C4-2B (cell line): ENCODE measurements around the gene SLC7A9.

Source experiments
- H3K27ac ChIP-seq: fragments of 450-650 bp; 2 replicates; pipeline ENCODE4 v1.5.1; 2017
- CTCF ChIP-seq: fragments of 450-650 bp; conservative IDR thresholded peaks from 2 replicates; pipeline ENCODE4 v1.5.1; 2017; ENCODE audit warnings: mild to moderate bottlenecking
- ZFX ChIP-seq: fragments of 450-650 bp; IDR thresholded peaks from 2 replicates; pipeline ENCODE4 v1.6.1; 2017

The SLC7A9 gene

GRCh38 chr19:32819419-32820400 is 49.9 kb downstream of the SLC7A9 start:
- H3K27ac ChIP-seq = no peak overlapping the region
- TF ChIP-seq CTCF = no peak
- no peak for TF ChIP-seq ZFX

GRCh38 chr19:32818536-32818935 is 51.0 kb downstream of the SLC7A9 start:
- H3K27ac ChIP-seq = no peak overlapping the region
- no peak for TF ChIP-seq ZFX
- no peak for TF ChIP-seq CTCF

GRCh38 chr19:32817569-32818476 is 51.7 kb downstream of the SLC7A9 start:
- TF ChIP-seq ZFX = no peak
- H3K27ac ChIP-seq = no peak overlapping the region

GRCh38 chr19:32816555-32817099 is 52.9 kb downstream of the SLC7A9 start:
- TF ChIP-seq CTCF = no peak
- TF ChIP-seq ZFX = no peak
- H3K27ac ChIP-seq = no peak overlapping the region

GRCh38 chr19:32814624-32815023 is 54.9 kb downstream of the SLC7A9 start:
- H3K27ac ChIP-seq = no peak overlapping the region
- no peak for TF ChIP-seq ZFX
- TF ChIP-seq CTCF = no peak

- TF ChIP-seq CTCF (no peak), ZFX (no peak)
- no peak overlapping the region for H3K27ac ChIP-seq
Measured at GRCh38 chr19:32813862-32814425, 55.6 kb downstream of the SLC7A9 start.

GRCh38 chr19:32812571-32812970 is 57.0 kb downstream of the SLC7A9 start:
- no peak for TF ChIP-seq CTCF
- TF ChIP-seq ZFX = no peak

More at GRCh38 chr19:32812571-32812970, 57.0 kb downstream of the SLC7A9 start:
- no peak overlapping the region for H3K27ac ChIP-seq
